ENCODE results near the gene ZNF235. TPM values are rescaled to one million over a fixed set of nuclear protein-coding genes. Genes with fewer than 3 reads are reported as not detected.
"Not testable (repeated sequence)": the region's sequence is repeated elsewhere in the genome, so short reads cannot be mapped to it uniquely, and the experiment has no call there.

ZNF235 gene
- total RNA-seq, 1 donor from 2014 or later: 10.4 TPM

DNA sequence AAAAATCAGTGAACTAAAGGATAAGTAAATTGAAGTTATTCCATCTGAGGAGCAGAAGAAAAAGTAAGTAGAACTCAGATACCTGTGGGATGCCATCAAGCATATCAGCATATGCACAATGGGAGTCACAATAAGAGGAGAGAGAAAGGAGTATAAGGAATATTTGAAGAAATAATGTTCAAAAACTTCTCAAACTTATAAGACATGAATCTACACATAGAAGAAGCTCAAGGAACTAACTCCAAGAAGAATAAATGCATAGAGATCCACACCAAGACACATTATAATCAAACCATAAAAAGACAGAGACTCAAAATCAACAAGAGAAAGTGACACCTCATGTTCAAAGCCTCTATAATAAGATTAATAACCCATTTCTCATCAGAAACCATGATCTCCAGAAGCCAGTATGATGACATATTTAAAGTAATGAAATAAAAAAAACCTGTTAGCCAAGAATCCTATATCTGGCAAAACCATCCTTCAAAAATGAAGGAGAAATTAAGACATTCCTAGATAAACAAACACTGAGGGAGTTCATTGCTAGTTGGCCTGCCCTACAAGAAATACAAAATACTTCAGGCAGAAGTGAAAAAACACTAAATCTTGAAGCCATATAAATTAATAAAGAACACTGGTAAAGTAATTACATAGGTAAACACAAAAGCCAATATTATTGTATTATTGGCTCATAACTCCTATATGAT is 49.0 kb downstream of the ZNF235 start:
- no peak for DNase-seq

DNA sequence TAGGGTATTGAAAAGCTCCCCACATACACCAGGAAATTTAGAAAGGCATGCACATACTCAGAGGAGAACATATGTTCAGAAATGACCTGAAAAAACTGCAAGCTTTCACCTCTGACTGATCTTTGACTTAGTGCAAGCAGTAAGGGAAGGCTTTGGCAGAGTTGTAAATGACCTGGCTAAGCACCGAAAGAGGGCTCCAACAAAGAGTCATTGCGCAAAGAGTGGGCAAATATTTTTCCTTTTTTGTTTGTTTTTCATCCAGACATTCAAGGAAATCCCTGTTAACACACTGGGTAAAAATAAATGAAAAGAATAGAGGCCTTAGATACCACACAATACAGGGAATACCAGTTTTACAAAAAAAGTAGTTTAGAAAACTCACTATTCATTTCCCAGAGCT is 50.3 kb downstream of the ZNF235 start:
- no peak for DNase-seq

DNA sequence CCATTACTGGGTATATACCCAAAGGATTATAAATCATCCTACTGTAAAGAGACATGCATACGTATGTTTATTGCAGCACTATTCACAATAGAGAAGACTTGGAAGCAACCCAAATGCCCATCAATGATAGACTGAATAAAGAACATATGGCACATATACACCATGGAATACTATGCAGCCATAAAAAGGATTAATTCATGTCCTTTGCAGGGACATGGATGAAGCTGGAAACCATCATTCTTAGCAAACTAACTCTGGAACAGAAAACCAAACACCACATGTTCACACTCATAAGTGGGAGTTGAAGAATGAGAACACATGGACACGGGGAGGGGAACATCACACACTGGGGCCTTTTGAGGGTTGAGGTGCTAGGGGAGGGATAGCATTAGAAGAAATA is 51.4 kb downstream of the ZNF235 start:
- not testable (repeated sequence) for DNase-seq

DNA sequence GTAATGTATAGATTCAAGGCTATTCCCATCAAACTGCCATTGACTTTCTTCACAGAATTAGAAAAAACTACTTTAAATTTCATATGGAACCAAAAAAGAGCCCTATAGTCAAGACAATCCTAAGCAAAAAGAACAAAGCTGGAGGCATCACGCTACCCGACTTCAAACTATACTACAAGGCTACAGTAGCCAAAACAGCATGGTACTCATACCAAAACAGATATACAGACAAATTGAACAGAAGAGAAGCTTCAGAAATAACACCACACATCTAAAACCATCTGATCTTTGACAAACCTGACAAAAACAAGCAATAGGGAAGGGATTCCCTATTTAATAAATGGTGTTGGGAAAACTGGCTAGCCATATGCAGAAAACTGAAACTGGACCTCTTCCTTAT is 52.5 kb downstream of the ZNF235 start:
- DNase-seq: not testable (repeated sequence)

DNA sequence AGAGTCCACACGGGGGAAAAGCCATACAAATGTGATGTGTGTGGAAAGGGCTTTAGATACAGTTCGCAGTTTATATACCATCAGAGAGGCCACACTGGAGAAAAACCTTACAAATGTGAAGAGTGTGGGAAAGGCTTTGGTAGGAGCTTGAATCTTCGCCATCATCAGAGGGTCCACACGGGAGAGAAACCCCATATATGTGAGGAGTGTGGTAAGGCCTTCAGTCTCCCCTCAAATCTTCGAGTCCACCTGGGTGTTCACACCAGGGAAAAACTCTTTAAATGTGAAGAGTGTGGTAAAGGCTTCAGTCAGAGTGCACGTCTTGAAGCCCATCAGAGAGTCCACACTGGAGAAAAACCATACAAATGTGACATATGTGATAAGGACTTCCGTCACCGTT is 68.4 kb downstream of the ZNF235 start:
- no peak for DNase-seq

Small RNA genes lying within 50 kb of the gene (small RNA-seq; reads per million reads assigned to genes)
- not detected for gene NDUFA3P1 (ENCODE audit: low replicate concordance)

Other genes starting within 250 kb of the ZNF235 start
- 3.7 TPM for gene ZNF284, start 232.9 kb downstream of the ZNF235 start, total RNA-seq
- 35.8 TPM for gene ZNF224, start 210.7 kb downstream of the ZNF235 start, total RNA-seq
- gene ZNF225, start 191.6 kb downstream of the ZNF235 start, total RNA-seq: 5.9 TPM
- gene ZNF234, start 163.5 kb downstream of the ZNF235 start, total RNA-seq: 12.8 TPM
- 20.3 TPM for gene ZNF226, start 139.9 kb downstream of the ZNF235 start, total RNA-seq
- gene ZNF227, start 92.5 kb downstream of the ZNF235 start, total RNA-seq: 20.2 TPM
- gene ZNF233, start 45.1 kb downstream of the ZNF235 start, total RNA-seq: 1.2 TPM
- gene ZNF112, start 51.7 kb upstream of the ZNF235 start, total RNA-seq: 8.3 TPM
- gene ZNF285, start 96.6 kb upstream of the ZNF235 start, total RNA-seq: 2.8 TPM
- 8.5 TPM for gene ZNF229, start 143.4 kb upstream of the ZNF235 start, total RNA-seq
- 10.0 TPM for gene ZNF180, start 195.5 kb upstream of the ZNF235 start, total RNA-seq
- not detected for gene CEACAM20, start 224.7 kb upstream of the ZNF235 start, total RNA-seq